GM23248 (cell line): Measurements from ENCODE around the gene GALNT12.

Source experiments
- EZH2 ChIP-seq: fragments of 200-600 bp; sonication (generic); IDR thresholded peaks from 2 replicates; pipeline ENCODE4 v1.6.1; 2018; ENCODE audit warnings: antibody characterized with exemption, mild to moderate bottlenecking; ENCODE audit not compliant: insufficient read depth, poor library complexity, severe bottlenecking
- EZH2phosphoT487 ChIP-seq: fragments of 200-600 bp; sonication (generic); IDR thresholded peaks from 2 replicates; pipeline ENCODE4 v1.6.1; 2018; ENCODE audit warnings: antibody characterized with exemption, moderate library complexity, mild to moderate bottlenecking, low read depth; ENCODE audit not compliant: insufficient read depth

- TF ChIP-seq EZH2phosphoT487 (no peak), EZH2 (no peak)
These were observed 48.1 kb downstream of the GALNT12 start for GRCh38 chr9:98855592-98855991.
